ENCODE measurements around the gene SHKBP1. TPM values are rescaled to one million over a fixed set of nuclear protein-coding genes. Genes with fewer than 3 reads are reported as not detected.

The SHKBP1 gene
- polyA plus RNA-seq, 3 donors = 234 to 324 (median 284) TPM

GRCh38 chr19:40585982-40586422 lies 9.3 kb downstream of the SHKBP1 start:
- Histone ChIP-seq H3K36me3 (replicated peaks in 1 of 2; ENCODE audit: control insufficient read depth in 1 of 2, insufficient read depth in 2 of 2, low read length in 2 of 2) (peaks cover 79 to 82% of the 10 kb centered on the region in 2 donors), H4K20me1 (ENCODE audit: insufficient read depth, low read length) (peaks cover 39% of the 10 kb centered on the region), H3K27ac (ENCODE audit: low read depth in 1 of 2, low read length in 2 of 2) (peak overlapping the region; percentile 94), H3K79me2 (ENCODE audit: insufficient read depth, low read length) (peaks cover 38% of the 10 kb centered on the region), H3K9me3 (replicated peaks in 1 of 2; ENCODE audit: control insufficient read depth in 1 of 2, insufficient read depth in 1 of 2, low read length in 2 of 2) (no peaks in the 10 kb centered on the region), H3K9ac (ENCODE audit: insufficient read depth, low read length, poor library complexity, severe bottlenecking) (peak overlapping the region; percentile 66), H3K4me1 (ENCODE audit: control insufficient read depth in 1 of 2, insufficient read depth in 2 of 2, low read length in 2 of 2) (peaks cover 44 to 61% of the 10 kb centered on the region in 2 donors), H3K4me2 (replicated peaks; ENCODE audit: extremely low read depth, low read length, poor library complexity, severe bottlenecking) (peak overlapping the region; percentile 41), H3K27me3 (ENCODE audit: control insufficient read depth in 2 of 2, insufficient read depth in 2 of 2, low read length in 2 of 2) (no peaks in the 10 kb centered on the region), H3K4me3 (replicated peaks in 1 of 3; ENCODE audit: low read depth in 2 of 3, low read length in 3 of 3) (peak overlapping the region in 1 of 3 experiments; percentile 27), H2AFZ (ENCODE audit: insufficient read depth, low read depth, low read length, poor library complexity, severe bottlenecking) (no peak overlapping the region)
- peak overlapping the region; percentile 99 for H3K27ac Mint-ChIP-seq
- peaks cover 0 to 6% (median 0%) of the 10 kb centered on the region in 7 donors for H3K9me3 Mint-ChIP-seq
- peaks cover 84 to 92% of the 10 kb centered on the region in 2 donors for H3K36me3 Mint-ChIP-seq
- H3K4me3 Mint-ChIP-seq = peak overlapping the region; percentile 43 to 65
- WGBS (ENCODE audit: insufficient coverage) = no CpG with 5 or more reads among the region's 2 CpGs
- H3K27me3 Mint-ChIP-seq (ENCODE audit: low read depth in 3 of 3) = peaks cover 0 to 1% (median 0%) of the 10 kb centered on the region in 3 donors
- DNase-seq = no peak
- intact Hi-C loops (cut with micrococcal nuclease) = no loop called here
- TF ChIP-seq CTCF (IDR thresholded peaks at IDR 0.05) = no peak
- H3K4me1 Mint-ChIP-seq = peaks cover 50% of the 10 kb centered on the region

GRCh38 chr19:40586611-40587010 lies 9.9 kb downstream of the SHKBP1 start:
- Histone ChIP-seq H3K79me2 (ENCODE audit: insufficient read depth, low read length) (peaks cover 32% of the 10 kb centered on the region), H3K36me3 (replicated peaks in 1 of 2; ENCODE audit: control insufficient read depth in 1 of 2, insufficient read depth in 2 of 2, low read length in 2 of 2) (peaks cover 77 to 78% of the 10 kb centered on the region in 2 donors), H3K27me3 (ENCODE audit: control insufficient read depth in 2 of 2, insufficient read depth in 2 of 2, low read length in 2 of 2) (no peaks in the 10 kb centered on the region), H3K4me2 (replicated peaks; ENCODE audit: extremely low read depth, low read length, poor library complexity, severe bottlenecking) (no peak overlapping the region), H3K9ac (ENCODE audit: insufficient read depth, low read length, poor library complexity, severe bottlenecking) (peak overlapping the region; percentile 66), H3K9me3 (replicated peaks in 1 of 2; ENCODE audit: control insufficient read depth in 1 of 2, insufficient read depth in 1 of 2, low read length in 2 of 2) (no peaks in the 10 kb centered on the region), H4K20me1 (ENCODE audit: insufficient read depth, low read length) (peaks cover 42% of the 10 kb centered on the region), H3K4me3 (replicated peaks in 1 of 3; ENCODE audit: low read depth in 2 of 3, low read length in 3 of 3) (no peak overlapping the region), H2AFZ (ENCODE audit: insufficient read depth, low read depth, low read length, poor library complexity, severe bottlenecking) (no peak overlapping the region), H3K27ac (ENCODE audit: low read depth in 1 of 2, low read length in 2 of 2) (peak overlapping the region; percentile 94), H3K4me1 (ENCODE audit: control insufficient read depth in 1 of 2, insufficient read depth in 2 of 2, low read length in 2 of 2) (peaks cover 38 to 55% of the 10 kb centered on the region in 2 donors)
- Mint-ChIP-seq H3K27ac (peak overlapping the region; percentile 99), H3K27me3 (ENCODE audit: low read depth in 3 of 3) (peaks cover 0 to 1% (median 0%) of the 10 kb centered on the region in 3 donors), H3K4me1 (peaks cover 44% of the 10 kb centered on the region), H3K4me3 (peak overlapping the region in 1 of 2 donors; percentile 46), H3K9me3 (peaks cover 0 to 4% (median 0%) of the 10 kb centered on the region in 7 donors), H3K36me3 (peaks cover 82 to 92% of the 10 kb centered on the region in 2 donors)
- TF ChIP-seq CTCF (IDR thresholded peaks at IDR 0.05) = no peak
- intact Hi-C loops (cut with micrococcal nuclease) = no loop called here
- DNase-seq = no peak
- 98% methylated on average over 14 of the region's 14 CpGs for WGBS (ENCODE audit: insufficient coverage)
